GM19324 (cell line): Measurements from ENCODE around the gene RIMBP2.
"Not testable (repeated sequence)": the region's sequence is repeated elsewhere in the genome, so short reads cannot be mapped to it uniquely, and the experiment has no call there.

ENCODE experiments used
- ATAC-seq: cut with Tn5 transposase; IDR thresholded peaks from one replicate; pipeline ENCODE4 v1.9.1; 2021; ENCODE audit warnings: mild to moderate bottlenecking, moderate library complexity; ENCODE audit not compliant: unreplicated experiment, low FRiP score

RIMBP2 gene

DNA sequence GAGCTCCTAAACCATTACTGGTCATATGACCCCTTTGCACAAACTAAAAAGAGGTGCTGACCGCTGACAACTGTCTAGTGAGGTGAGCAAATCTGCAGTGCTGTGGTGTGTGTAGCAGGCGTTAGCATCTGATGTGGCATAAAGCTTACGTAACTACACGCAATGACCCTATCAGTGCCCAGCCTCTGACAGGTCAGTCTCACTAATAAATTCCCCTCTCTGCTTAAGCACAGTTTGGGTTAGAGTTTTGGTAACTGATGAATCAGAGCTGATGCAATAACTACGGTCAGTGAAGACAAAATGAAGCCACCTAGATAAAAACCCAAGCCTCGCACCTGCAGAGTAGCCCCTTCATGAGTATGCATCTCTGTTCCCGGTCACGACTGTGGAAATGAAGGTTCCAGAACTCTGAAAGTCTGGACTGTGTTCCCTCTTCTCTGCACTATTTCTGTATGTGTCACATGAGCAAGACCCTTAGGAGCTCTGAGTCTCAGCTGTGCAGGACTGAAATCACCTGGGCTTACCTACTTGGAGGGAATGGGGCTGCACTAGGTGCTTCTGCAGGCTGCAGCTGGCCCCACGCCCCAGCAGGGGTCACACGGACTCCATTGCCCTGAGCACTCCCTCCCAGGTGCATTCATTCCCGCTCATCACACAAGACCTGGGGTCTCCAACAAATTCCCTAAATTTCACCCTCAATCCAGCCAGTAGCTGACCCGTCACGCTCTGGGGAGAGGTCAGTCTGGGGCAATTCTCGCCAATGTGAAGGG is 54.4 kb downstream of the RIMBP2 start:
- ATAC-seq = no peak

DNA sequence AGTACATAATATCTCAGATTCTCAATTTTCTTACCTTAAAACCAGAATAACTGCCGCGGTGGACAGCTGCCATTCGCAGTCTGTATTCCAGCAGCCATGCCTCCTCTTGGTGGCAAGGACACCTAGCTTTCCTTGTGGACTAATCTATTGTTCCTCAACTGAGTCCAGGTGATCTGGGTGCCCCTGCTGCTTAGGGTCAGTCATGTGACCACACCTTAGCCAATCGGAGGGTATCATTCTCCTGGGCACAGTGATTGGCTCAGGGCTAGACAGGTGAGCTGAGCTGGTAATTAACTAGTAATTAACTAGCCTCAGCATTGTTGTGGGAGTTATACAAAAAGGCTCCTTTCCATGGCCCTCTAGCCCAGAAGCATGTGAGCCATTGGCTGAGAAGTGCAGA is 55.0 kb downstream of the RIMBP2 start:
- ATAC-seq = no peak

DNA sequence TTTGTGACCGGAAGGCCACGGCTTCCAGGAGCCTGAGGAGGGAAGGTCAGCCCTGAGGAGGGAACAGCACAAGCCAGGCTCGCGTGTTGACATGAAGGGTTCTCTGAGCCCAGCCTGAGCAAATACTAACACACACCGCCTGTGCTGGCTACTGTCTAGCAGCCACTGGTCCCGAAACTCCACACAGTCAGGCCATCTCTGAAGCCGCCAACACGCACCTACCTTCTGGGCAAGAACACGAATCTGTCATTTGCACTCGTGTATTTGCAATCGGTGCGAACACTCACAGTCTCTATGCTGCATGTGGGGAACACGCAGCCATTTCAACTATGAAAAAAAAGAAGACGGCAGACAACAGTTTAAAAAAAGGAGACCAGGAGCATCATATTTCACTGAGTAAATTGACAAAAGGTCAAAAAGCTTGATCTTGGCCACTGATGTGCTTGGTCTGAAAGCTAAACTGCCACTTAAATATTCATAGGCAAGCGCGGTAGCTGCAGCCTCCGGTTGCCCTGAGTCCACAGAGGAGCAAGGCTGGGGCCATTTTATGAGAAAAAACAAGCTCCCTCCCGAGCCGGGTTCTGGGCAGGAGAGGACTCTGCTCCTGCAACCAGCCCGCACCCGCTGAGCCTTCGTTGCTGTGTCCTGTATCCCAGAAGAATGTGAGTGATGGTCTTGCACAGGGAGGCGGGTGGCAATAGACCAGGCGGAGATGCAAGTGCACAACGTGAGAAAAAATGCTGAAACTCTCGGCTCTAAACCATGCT is 57.8 kb downstream of the RIMBP2 start:
- no peak for ATAC-seq

DNA sequence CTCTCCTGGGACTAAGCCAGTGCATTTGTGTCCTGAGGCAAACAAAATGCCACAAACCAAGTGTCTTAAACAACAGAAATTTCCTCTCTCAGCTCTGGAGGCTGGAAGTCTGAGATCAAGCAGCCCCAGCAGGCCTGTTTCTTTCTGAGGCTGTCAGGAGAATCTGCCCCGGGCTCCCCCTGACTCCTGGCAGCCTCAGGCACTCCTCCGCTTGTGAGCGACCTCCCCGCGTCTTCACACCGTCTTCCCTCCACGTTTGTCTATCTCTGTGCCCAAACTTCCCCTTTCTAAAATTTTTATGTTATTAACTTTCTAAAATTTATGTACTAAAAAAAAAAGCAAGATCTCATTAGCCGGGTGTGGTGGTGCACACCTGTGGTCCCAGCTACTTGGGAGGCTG is 59.7 kb downstream of the RIMBP2 start:
- no peak for ATAC-seq

DNA sequence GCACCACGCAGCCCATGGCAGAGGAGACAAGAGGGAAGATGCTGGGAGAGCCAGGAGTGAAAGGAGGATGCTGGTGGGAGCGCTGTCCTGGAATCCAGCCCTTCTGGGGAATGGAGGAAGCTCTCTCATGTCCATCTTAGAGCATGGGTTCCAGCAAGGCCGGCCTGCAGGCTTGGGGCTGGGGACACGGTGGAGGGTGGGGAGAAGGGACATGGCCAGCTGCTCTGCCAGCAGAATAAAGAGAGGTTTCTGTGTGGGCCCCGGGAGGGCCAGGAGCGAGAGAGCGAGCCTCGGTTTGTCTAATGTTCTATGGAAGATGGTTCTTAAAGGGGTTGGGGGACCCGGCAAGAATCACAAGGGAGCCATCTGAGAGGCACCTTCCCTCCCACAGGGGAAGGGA is 60.2 kb downstream of the RIMBP2 start:
- no peak for ATAC-seq

DNA sequence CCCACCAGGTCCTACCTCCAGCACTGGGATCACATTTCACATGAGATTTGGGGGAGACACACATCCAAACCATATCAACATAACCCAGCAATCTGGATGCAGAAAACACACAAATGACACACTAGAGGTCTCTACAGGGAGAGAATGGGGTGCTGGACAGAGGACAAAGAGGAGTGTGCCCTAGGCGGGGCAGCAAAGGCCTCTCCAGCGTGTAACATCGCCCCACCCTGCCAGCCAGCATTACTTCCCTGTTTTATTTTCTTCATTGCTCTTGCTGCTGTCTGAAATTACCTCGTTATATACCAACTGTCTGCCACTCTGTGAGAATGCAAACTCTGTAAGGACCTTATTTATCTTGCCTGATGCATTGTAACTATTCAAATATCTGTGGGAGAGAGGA is 61.1 kb downstream of the RIMBP2 start:
- no peak for ATAC-seq

DNA sequence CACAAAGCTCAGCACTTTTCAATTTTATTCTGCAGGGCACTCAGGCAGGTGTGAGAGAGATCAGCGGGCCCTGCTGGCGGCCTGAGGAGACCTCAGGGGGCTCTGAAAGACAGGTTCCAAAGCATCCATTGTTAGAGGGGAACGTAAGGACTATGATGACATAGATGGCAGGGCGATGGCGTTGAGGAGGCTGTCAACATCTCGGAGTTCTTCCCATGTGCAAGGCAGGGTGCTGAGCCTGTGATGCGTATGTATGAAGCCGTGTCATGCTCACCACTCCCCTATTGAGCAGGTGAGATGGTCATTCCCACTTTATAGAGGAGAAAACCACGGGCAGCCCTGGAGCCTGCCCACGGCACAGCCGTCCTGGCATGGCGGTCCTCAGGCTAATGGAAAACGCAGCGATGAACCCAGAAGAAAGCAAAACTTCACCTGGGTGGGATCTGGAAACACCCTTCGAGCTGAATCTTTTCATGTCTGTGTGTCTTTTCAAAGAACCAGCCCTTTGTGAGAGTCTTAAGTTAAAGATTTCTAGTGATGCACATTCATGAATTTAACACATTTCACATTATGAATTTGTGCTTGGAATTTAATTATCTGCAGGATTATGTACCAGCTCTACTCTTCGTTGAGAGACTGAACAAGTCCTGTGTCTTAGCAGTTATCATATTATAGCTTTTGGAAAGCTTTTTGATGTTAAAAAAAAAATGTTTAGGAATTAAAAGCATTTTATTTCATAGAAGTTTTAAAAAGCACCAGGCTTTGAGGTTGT is 64.7 kb downstream of the RIMBP2 start:
- no peak for ATAC-seq

DNA sequence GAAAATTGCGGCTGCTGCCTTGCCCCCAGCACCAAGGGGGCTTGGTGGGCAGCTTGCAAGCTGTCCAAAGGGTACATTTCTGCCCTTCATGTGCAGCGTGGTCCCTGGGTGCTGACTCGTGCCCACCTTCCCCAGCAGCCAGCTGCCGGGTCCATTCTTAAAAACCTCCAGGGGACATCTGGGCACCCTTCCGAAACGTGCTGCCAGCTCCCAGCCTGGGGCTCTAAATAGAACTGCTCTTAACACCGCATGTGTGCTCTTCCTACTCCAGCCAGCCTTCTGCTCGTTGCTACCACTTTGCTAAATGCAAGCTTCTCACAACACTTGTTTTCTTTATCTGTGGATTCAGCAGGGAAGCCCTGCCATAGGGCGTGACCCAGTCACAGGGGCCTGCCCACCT is 66.0 kb downstream of the RIMBP2 start:
- no peak for ATAC-seq

DNA sequence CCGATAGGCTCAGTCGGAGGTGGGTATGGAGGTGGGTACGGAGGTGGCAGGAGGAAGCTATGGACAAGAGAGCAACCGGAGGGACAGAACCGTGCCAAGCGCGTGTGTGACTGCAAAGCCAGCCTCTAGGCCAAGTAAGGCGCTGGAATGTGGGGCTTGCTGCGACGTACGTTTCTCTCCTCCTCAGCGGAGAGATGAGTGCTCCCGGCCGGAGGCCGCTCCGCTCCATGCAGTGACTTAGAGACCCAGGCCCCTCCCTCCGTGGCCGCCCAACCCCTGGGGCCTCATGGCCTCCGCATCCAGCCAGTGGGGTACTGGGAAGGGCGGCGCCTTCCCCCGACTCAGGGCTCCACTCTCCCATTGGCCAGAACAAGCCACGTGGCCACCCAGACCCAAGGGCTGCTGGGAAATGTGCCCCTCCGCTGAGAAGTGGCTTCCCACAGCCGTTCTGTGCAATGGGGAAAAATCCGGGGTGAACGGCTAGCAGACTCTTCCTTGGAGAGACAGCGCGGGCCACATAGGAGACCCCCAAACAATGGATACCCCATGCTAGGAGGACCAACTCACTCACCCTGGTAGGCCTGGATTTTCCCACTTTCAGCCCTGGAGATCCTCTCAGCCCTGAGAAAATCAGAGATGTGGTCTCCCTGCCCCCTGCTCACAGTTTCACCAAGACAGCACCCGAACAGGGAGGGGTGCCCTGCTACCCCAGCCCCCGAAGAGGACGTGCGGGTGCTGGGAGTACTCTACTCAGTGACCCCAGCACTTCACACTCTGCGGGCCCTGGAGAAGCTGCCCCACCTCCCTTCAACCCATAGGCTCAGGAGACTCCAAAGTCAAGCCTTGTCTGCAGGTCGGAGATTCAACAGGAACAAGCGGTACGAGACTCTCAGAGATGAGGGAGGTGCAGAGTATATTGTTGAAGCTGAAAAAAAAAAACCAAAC is 66.7 kb downstream of the RIMBP2 start:
- ATAC-seq = no peak

DNA sequence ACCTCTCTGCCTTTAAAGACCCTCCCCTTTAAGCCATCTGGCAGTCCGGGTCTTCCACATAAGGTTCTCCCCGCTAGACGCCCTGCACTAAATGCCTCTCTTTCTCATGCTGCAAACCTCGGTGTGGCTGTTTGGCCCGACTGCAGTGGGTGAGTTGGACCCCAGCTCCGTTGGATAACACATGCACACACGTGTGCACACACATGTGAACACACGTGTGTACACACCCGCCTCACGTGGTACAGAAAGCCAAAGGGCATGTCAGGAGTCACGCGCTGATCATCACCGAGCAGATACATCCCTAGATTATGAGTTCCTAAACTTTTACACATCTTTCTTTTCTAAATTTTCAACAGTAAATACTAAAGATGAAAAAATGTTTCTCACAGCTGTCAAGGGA is 68.3 kb downstream of the RIMBP2 start:
- no peak for ATAC-seq

DNA sequence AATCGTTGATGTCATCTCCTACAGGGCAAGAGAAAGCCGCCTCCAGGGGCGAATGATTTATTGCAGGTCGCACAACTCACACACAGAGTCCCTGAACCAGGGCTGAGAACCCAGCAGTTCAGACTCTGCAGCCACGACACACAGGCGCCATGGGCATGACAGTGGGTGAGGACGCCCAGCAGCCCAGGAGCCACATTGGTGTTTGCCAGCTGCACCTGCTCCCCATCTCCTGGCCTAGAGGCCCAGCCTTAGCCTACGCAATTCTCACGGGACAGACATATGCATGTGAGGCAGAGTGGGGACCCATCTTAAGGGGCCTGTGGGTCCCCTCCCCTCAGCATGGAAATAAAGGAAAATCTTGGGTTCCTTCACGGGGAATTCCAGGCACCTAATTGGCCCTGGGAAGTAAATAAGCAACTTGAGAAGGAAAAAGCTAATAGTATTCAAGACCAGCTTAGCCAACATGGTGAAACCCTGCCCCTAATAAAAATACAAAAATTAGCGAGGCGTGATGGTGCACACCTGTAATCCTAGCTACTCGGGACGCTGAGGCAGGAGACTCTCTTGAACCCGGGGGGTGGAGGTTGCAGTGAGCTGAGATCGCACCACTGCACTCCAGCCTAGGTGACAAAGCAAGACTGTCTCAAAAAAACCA is 69.3 kb downstream of the RIMBP2 start:
- no peak for ATAC-seq

DNA sequence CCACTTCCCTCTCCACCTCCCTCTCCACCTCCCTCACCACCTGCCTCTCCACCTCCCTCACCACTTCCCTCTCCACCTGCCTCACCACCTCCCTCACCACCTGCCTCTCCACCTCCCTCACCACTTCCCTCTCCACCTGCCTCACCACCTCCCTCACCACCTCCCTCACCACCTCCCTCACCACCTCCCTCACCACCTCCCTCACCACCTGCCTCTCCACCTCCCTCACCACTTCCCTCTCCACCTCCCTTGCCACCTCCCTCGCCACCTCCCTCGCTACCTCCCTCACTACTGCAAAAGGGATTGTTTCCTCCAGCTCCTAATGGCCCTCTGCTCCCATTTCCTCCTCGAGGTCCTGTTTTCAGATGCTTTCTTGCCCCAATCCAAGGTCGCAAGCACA is 69.9 kb downstream of the RIMBP2 start:
- ATAC-seq = not testable (repeated sequence)

DNA sequence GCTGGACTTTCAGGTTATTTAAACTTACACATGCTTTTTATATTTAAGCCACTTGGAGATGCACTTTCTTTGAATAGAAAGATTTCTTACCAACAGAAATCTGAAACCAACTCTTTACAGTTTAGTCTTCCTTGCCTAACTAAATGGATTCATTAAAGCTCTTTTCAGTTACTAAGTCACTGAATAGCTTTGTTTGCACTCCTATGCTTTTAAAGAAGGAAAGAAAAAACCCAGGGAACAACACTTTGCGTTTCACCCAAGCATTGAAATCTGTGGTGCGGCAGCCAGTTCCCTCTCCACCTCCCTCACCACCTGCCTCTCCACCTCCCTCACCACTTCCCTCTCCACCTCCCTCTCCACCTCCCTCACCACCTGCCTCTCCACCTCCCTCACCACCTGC is 70.3 kb downstream of the RIMBP2 start:
- ATAC-seq = no peak

DNA sequence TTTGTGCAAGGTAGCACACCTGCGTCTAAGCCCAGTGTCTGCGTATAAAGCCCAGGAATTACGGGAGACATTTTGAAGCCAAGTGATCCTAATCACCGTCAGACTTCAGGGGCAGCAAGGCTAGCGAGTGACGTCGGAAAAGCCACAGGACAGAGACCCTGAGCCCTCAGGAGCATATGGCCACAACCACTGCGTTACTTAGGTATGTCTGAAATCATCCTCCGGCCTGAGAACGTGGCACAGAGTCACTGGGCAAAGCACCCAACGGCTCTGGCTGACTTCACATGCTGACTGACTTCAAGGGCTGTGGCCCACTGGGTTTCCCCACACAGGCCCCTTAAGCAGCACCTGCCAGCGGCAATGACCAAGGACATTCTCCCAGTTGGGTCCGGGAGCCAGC is 71.5 kb downstream of the RIMBP2 start:
- ATAC-seq = no peak

DNA sequence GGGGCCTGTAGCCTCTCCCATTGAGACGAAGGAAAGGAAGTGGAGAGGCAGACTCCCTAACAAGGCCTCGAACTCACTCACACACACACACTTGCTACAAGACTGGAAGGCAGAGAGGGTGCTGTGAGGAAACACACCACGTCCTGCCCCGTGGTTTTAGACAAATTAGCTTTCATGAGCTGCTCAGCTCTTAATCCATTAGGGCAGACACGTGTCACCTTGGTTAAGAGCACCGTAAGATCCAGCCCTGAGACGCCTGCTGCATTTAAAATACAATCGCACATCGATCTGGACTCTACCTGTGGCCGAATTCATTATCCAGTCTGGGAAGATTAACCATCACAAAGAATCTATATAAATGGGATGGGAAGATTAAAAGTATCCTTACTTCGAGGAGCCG is 72.0 kb downstream of the RIMBP2 start:
- ATAC-seq = no peak

DNA sequence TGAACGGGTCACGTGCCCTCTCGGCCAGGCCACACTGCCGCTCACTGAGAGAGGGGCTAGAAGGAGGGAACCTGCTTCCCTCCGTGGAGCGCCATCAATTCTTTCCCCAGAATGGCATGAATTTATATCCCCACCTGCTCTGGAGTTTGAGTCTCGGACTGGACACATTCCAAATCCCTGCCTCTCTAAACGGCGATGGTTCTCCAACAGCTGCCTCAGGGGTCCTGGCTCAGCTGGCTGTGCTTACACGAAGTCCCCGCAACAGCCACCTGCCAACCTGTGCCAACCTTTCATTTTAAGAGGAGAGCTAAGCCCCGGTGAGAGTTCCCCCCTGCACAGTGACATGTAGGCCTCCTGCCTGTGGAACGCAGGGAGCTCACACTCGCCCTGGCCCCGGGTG is 73.2 kb downstream of the RIMBP2 start:
- no peak for ATAC-seq

DNA sequence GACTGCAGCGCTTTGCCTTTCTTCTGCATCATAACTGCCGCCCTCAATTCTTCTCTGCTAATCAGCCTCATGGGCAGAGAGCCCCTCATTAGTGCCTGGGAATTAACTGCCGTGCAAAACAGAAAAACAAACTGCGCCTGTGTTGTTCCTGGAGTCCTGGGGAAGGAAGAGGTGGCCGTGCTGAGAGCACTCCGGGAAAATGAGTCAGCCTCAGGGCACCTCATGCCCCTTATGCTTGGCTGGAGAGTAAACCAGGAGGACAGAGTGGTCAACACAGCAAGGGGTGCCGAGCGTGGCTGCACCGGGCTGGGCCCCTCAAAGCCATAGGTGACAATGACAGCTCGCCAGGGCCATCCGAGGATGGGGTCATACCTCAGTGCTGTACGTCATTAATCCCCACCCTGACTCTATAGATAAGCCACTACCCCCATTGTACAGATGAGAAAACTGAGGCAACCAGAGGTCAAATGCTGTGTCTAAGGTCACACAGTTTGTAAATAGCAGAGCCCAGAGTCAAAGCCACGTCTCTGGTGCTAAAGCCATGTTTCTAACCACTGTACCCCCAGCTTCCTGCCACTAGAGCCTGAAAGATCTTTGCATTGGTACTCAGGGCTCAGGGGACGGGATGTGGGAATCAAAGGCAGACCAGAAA is 74.4 kb downstream of the RIMBP2 start:
- no peak for ATAC-seq

DNA sequence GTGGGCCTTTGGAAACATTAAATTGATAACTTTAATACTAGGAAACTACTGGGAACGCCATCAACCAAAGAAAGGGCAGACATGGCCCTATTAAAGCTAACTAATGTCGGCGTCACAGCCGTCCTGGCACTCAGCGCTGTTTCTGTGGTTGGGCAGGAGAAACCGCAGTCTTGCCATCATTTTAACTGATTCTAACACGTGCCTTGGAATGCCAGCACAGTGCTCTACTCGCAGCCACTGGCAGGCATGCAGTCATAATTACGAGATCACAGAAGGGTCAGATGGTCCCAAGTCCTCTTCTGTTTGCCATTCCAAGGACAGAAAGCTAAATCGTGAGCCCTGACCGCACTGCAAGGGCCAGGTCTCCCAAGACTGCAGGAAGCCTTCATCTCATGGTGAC is 75.2 kb downstream of the RIMBP2 start:
- ATAC-seq = no peak

DNA sequence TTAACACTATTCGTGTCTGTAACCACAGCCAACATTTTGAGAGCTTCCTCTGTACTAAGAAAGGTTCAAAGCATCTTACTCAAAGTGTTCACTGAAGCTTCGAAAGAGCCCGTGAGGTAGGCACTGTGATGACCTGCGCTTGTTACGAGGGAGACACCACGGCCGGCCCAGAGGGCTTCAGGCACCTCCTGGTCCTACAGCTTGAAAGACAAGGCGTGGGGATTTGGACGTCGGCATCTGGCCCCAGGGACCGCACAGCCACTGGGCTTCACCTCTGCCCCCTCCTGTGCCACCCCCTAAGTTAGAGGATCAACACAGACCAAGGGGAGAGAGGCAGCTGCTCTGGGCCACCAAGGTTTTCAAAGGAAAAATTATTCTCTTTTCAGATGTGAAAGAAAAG is 75.6 kb downstream of the RIMBP2 start:
- ATAC-seq = no peak
